Uterus (tissue), 4 donors: ENCODE measurements around the gene MST1R. TPM values are rescaled to one million over a fixed set of nuclear protein-coding genes. Genes with fewer than 3 reads are reported as not detected.

ENCODE experiments used
- DNase-seq, 2 donors: peaks; one replicate each; pipeline ENCODE4 v3.0.0-alpha.2; 2019 to 2020
- H3K27ac ChIP-seq, 2 donors: fragments of 200-600 bp; sonication (generic); 1 replicate in 1 of 2; 2 replicates in 1 of 2; pipeline ENCODE4 v1.5.1; 2016 to 2018
- H3K27me3 ChIP-seq, 2 donors: fragments of 200-600 bp; sonication (generic); one replicate each; pipeline ENCODE4 v1.5.1; 2018 to 2019; ENCODE audit warnings: control low read depth in 1 of 2
- H3K36me3 ChIP-seq, 2 donors: fragments of 200-600 bp; sonication (generic); one replicate each; pipeline ENCODE4 v1.5.1; 2019; ENCODE audit warnings: control low read depth in 1 of 2
- H3K4me1 ChIP-seq, 2 donors: fragments of 200-600 bp; sonication (generic); one replicate each; pipeline ENCODE4 v1.5.1; 2018 to 2019; ENCODE audit warnings: control low read depth in 1 of 2
- H3K4me3 ChIP-seq, 2 donors: fragments of 200-600 bp; sonication (generic); 1 replicate in 1 of 2; 2 replicates in 1 of 2; pipeline ENCODE4 v1.5.1; 2018 to 2019; ENCODE audit warnings: mild to moderate bottlenecking in 1 of 2
- H3K9me3 ChIP-seq, 2 donors: fragments of 200-600 bp; sonication (generic); one replicate each; pipeline ENCODE4 v1.5.1; 2019; ENCODE audit warnings: control low read depth in 1 of 2
- POLR2A ChIP-seq, 2 donors: fragments of 450-650 bp; IDR thresholded peaks; one replicate each; pipeline ENCODE4 v1.6.1; 2016; ENCODE audit warnings: antibody characterized with exemption in 2 of 2, mild to moderate bottlenecking in 1 of 2, moderate library complexity in 1 of 2
- intact Hi-C: fragments of 100-400 bp; cut with DNase I; formaldehyde crosslinking; loops from one replicate; pipeline ENCODE4 v1.15.1; 2023; ENCODE audit warnings: low total_unique reads
- total RNA-seq, 4 donors: library from RNA; depleted of rRNA in 3 of 4; stranded (reverse); fragments of >200 nt in 3 of 4; gene quantifications; one replicate each; pipeline versions ENCODE4 v1.1.0 to v1.2.4, GENCODE V29; 2014 to 2023
- TF ChIP-seq, protein P1 (sequence below), 4 experiments: fragments of 200-600 bp in 2 of 4; fragments of 450-650 bp in 2 of 4; sonication (generic) in 2 of 4; IDR thresholded peaks; one replicate each; pipeline ENCODE4 v1.5.1; 2016 to 2019; ENCODE audit warnings: antibody characterized with exemption in 4 of 4, mild to moderate bottlenecking in 2 of 4, moderate library complexity in 1 of 4
- donor health status: DM: yes; HTN: yes; CAD: no.

The MST1R gene
- 1 to 10 TPM in 2 of 4 donors, under 1 TPM in 2; under 0.01 to 4.9 (median 1.5) TPM for total RNA-seq

DNA sequence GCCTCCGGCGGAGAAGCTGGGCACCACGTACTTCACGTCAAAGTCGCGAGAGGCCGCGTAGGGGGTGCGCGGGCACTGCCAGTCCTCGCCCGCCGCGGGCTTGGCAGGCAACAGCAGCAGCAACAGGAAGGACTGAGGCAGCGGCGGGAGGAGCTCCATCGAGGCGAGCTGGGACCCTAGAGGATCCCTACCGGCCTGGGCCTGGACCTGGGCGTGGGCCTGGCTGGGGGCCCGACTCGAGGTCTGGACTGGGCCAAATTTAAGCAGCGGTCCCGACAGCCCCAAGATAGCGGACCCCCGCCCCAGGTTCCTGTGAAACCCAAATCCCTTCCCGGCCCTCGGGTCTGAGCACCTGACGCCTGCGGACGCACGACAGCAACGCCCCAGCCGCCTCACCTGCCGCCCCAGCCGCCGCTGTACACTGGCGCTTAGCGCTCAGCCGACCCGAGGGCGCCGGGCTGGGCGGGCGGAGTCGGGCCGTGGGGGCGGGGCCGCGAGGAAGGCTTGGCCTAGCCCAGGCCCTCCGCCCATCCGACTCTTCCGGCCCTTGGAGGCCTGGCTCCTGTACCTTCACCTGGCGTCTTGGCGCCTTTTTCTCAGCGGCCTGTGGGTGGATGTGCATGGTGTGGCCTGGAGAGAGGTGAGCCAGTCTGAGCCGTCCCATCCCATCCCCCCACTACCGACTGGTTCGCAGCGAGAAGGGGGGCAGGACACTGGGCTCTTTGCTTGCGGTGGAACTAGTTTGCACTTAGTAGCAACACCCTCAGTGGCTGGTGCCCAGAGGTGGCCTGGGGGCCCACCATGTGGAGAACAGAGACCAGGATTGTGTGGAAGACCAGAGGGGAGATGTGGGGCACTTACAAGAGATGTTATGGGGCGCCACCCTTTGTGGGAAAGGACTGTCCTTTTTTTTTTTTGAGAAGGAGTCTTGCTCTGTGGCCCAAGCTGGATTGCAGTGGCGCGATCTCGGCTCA is at the start of gene MST1R:
TSS of gene MST1R (minus strand) at position 423 of the 974 bp plus-strand sequence. CDS start at position 159, 264 bp downstream.
- TF ChIP-seq POLR2A (IDR thresholded peaks at IDR 0.05): peak in 1 of 2 donors; percentile 25
- TF ChIP-seq, protein P1, sequence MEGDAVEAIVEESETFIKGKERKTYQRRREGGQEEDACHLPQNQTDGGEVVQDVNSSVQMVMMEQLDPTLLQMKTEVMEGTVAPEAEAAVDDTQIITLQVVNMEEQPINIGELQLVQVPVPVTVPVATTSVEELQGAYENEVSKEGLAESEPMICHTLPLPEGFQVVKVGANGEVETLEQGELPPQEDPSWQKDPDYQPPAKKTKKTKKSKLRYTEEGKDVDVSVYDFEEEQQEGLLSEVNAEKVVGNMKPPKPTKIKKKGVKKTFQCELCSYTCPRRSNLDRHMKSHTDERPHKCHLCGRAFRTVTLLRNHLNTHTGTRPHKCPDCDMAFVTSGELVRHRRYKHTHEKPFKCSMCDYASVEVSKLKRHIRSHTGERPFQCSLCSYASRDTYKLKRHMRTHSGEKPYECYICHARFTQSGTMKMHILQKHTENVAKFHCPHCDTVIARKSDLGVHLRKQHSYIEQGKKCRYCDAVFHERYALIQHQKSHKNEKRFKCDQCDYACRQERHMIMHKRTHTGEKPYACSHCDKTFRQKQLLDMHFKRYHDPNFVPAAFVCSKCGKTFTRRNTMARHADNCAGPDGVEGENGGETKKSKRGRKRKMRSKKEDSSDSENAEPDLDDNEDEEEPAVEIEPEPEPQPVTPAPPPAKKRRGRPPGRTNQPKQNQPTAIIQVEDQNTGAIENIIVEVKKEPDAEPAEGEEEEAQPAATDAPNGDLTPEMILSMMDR (IDR thresholded peaks at IDR 0.05): no peak
- Histone ChIP-seq H3K27ac (peak within 1 kb of the TSS in 1 of 2 donors; percentile 5), H3K4me1 (no peaks in the 10 kb centered on the region), H3K27me3 (no peaks in the 10 kb centered on the region), H3K9me3 (no peaks in the 10 kb centered on the region), H3K36me3 (no peaks in the 10 kb centered on the region), H3K4me3 (peak within 1 kb of the TSS in 1 of 2 donors; percentile 30)
- intact Hi-C loops: no loop called here
- peak; percentile 54 to 71 for DNase-seq

DNA sequence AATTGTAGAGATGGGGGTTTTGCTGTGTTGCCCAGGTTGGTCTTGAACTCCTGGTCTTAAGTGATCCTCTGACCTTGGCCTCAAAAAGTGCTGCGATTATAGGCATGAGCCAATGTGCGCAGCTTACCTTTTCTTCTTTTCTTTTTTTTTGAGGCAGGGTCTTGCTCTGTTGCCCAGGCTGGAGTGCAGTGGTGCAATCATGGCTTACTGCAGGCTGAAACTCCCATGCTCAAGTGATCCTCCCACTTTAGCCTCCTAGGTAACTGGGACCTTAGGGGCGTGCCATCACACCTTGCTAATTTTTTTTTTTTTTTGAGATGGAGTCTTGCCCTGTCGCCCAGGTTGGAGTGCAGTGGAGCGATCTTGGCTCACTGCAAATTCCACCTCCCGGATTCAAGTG is 49.3 kb upstream of the MST1R start:
- no peak overlapping the region for H3K27ac ChIP-seq
- H3K36me3 ChIP-seq: no peaks in the 10 kb centered on the region
- TF ChIP-seq, protein P1 (IDR thresholded peaks at IDR 0.05): no peak
- no peak for TF ChIP-seq POLR2A (IDR thresholded peaks at IDR 0.05)
- H3K27me3 ChIP-seq: no peaks in the 10 kb centered on the region
- no peaks in the 10 kb centered on the region for H3K4me1 ChIP-seq
- intact Hi-C loops: no loop called here
- H3K9me3 ChIP-seq: no peaks in the 10 kb centered on the region
- DNase-seq: no peak
- H3K4me3 ChIP-seq: no peak overlapping the region

DNA sequence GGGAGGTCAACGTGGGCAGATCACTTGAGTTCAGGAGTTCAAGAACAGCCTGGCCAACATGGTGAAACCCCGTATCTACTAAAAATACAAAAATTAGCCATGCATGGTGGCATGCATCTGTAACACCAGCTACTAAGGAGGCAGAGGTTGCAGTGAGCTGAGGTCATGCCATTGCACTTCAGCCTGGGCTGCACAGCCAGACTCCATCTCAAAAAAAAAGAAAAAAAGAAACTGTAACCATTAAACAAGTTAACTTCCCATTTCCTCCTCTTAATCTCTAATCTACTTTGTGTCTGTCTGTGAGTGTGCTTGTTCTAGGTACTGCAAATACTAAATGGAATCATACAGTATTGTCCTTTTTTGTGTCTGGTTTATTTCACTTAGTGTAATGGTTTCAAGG is 39.0 kb upstream of the MST1R start:
- H3K9me3 ChIP-seq: no peaks in the 10 kb centered on the region
- DNase-seq: no peak
- H3K4me3 ChIP-seq: no peak overlapping the region
- TF ChIP-seq, protein P1 (IDR thresholded peaks at IDR 0.05): no peak
- no peak for TF ChIP-seq POLR2A (IDR thresholded peaks at IDR 0.05)
- intact Hi-C loops: no loop called here
- H3K27ac ChIP-seq: no peak overlapping the region
- H3K36me3 ChIP-seq: no peaks in the 10 kb centered on the region
- H3K4me1 ChIP-seq: peaks cover 0 to 8% of the 10 kb centered on the region in 2 donors
- no peaks in the 10 kb centered on the region for H3K27me3 ChIP-seq

DNA sequence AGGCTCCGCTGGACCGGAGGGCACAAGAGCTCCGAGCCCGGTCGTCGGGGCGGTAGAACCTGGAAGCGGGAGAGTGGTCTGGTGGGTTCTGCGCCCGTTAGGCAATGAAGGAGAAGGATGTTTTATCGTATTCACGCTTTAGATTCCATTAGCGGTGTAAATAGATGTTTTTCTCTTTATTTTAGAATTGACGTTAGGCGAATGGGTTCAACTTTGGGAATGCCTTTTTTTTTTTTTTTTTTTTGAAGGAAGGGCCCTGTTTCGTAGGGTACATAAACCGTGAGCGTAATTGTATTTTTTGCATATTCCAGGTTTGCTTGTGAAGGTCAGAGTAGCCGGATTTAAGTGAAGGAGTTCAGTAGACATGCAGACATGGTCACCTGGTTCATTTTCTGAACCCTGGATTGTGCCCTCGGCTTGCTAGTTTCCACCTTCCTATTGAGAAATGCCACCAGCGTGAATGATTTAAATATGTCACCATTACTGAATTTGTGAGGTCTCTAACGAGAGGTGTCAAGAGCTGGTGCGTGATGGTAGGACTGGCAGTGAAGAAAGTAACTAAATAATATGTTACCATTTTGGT is 37.1 kb upstream of the MST1R start:
- peak overlapping the region; percentile 72 to 86 for H3K4me3 ChIP-seq
- H3K27me3 ChIP-seq: no peaks in the 10 kb centered on the region
- peaks cover 0 to 8% of the 10 kb centered on the region in 2 donors for H3K4me1 ChIP-seq
- H3K27ac ChIP-seq: peak overlapping the region; percentile 84 to 94
- H3K9me3 ChIP-seq: no peaks in the 10 kb centered on the region
- H3K36me3 ChIP-seq: no peaks in the 10 kb centered on the region
- no peak for TF ChIP-seq POLR2A (IDR thresholded peaks at IDR 0.05)
- TF ChIP-seq, protein P1 (IDR thresholded peaks at IDR 0.05): no peak
- DNase-seq: no peak
- intact Hi-C loops: no loop called here
